ENCODE data around the gene MMP15. TPM values are rescaled to one million over a fixed set of nuclear protein-coding genes. Genes with fewer than 3 reads are reported as not detected.
"Not testable (repeated sequence)": the region's sequence is repeated elsewhere in the genome, so short reads cannot be mapped to it uniquely, and the experiment has no call there.

The MMP15 gene
- total and polyA plus RNA-seq, 11 donors: 22.1 to 84.7 (median 60.8) TPM

DNA sequence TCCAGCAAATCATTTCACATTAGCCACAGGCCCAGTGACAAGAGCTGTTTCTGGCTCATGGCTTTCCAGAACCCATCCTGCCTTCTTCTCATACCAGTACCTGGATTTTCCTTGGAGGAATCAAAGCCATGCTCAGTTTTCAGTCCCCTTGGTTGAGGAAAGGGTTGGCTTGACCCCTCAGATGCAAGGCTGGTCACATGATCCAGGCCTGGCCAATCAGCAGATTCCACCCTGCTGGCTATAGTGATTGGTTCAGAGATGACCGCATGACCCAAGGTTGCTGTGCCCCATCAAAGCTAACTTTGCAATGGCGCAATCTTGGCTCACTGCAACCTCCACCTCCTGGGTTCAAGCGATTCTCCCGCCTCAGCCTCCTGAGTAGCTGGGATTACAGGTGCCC is 45.0 kb downstream of the MMP15 start:
- no peak overlapping the region for H3K27ac ChIP-seq
- TF ChIP-seq, protein P1, sequence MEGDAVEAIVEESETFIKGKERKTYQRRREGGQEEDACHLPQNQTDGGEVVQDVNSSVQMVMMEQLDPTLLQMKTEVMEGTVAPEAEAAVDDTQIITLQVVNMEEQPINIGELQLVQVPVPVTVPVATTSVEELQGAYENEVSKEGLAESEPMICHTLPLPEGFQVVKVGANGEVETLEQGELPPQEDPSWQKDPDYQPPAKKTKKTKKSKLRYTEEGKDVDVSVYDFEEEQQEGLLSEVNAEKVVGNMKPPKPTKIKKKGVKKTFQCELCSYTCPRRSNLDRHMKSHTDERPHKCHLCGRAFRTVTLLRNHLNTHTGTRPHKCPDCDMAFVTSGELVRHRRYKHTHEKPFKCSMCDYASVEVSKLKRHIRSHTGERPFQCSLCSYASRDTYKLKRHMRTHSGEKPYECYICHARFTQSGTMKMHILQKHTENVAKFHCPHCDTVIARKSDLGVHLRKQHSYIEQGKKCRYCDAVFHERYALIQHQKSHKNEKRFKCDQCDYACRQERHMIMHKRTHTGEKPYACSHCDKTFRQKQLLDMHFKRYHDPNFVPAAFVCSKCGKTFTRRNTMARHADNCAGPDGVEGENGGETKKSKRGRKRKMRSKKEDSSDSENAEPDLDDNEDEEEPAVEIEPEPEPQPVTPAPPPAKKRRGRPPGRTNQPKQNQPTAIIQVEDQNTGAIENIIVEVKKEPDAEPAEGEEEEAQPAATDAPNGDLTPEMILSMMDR (IDR thresholded peaks at IDR 0.05): no peak
- no peak for TF ChIP-seq POLR2A (IDR thresholded peaks at IDR 0.05)
- WGBS, 4 donors: 97 to 100% (median 100%) methylated on average over 4 of the region's 4 CpGs
- peaks cover 0 to 4% (median 0%) of the 10 kb centered on the region in 12 donors for H3K9me3 ChIP-seq
- ATAC-seq (no peak), DNase-seq (no peak)
- intact Hi-C loops (cut with DNase I): no loop called here
- no peaks in the 10 kb centered on the region for H3K27me3 ChIP-seq
- H3K4me3 ChIP-seq: no peak overlapping the region
- H3K4me1 ChIP-seq: peaks cover 0 to 14% (median 0%) of the 10 kb centered on the region in 12 donors
- H3K36me3 ChIP-seq: no peaks in the 10 kb centered on the region

DNA sequence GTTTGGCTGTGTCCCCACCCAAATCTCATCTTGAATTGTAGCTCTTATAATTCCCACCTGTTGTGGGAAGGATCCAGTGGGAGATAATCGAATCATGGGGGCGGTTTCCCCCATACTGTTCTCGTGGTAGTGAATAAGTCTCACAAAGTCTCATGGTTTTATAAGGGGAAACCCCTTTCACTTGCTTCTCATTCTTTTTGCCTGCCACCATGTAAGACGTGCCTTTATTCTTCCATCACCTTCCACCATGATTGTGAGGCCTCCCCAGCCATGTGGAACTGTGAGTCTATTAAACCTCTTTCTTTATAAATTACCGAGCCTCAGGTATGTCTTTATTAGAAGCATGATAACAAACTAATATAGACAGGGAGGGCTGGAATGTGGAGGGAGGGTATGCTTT is 46.6 kb downstream of the MMP15 start:
- H3K4me1 ChIP-seq; intact Hi-C loops (cut with DNase I); H3K4me3 ChIP-seq; H3K27me3 ChIP-seq; H3K27ac ChIP-seq; DNase-seq; ATAC-seq; H3K36me3 ChIP-seq: not testable (repeated sequence)
- WGBS, 4 donors: 91 to 95% (median 93%) methylated on average over 5 of the region's 5 CpGs
- peaks cover 0 to 14% (median 0%) of the 10 kb centered on the region in 12 donors for H3K9me3 ChIP-seq

DNA sequence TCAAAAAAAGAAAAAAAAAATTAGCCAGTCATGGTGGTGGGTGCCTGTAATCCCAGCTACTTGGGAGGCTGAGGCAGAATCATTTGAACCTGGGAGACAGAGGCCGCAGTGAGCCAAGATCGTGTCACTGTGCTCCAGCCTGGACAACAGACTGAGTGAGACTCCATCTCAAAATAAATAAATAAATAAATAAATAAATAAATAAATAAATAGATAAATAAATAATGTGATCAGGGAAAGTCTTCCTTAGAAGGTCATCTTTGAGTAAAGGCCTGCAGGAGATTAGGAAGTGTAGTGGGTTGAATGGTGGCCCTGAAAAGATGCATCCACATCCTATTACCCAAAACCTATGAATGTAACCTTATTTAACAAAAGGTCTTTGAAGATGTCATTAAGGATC is 47.5 kb downstream of the MMP15 start:
- not testable (repeated sequence) for H3K36me3 ChIP-seq

DNA sequence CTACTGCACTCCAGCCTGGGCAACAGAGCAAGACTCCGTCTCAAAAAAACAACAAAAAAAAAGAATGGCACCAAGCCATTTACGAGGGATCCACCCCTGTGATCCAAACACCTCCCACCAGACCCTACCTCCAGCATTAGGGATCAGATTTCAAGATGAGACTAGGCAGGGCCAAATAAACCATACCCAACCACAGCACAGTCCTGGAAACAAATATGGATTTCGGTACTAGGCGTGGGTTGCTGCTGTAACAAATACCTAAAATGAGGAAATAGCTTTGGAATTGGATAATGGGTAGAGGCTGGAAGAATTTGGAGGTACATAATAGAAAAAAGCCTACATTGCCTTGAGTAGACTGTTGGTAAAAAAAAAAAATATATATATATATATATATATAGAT is 49.1 kb downstream of the MMP15 start:
- DNase-seq (no peak), ATAC-seq (no peak)
- intact Hi-C loops (cut with DNase I): no loop called here
- 74 to 96% (median 85%) methylated on average over 4 of the region's 4 CpGs for WGBS, 4 donors
- Histone ChIP-seq H3K9me3 (peaks cover 0 to 14% (median 0%) of the 10 kb centered on the region in 12 donors), H3K27ac (no peak overlapping the region), H3K36me3 (no peaks in the 10 kb centered on the region), H3K4me3 (no peak overlapping the region), H3K4me1 (no peaks in the 10 kb centered on the region), H3K27me3 (no peaks in the 10 kb centered on the region)
- TF ChIP-seq POLR2A (IDR thresholded peaks at IDR 0.05): no peak
- TF ChIP-seq, protein P1 (IDR thresholded peaks at IDR 0.05): no peak

More for the DNA sequence above, 47.5 kb downstream of the MMP15 start:
- WGBS, 4 donors: 89 to 97% (median 96%) methylated on average over 2 of the region's 2 CpGs
- DNase-seq; H3K27ac ChIP-seq; intact Hi-C loops (cut with DNase I); H3K4me3 ChIP-seq; H3K4me1 ChIP-seq; H3K27me3 ChIP-seq; ATAC-seq: not testable (repeated sequence)
- H3K9me3 ChIP-seq: peaks cover 0 to 14% (median 0%) of the 10 kb centered on the region in 12 donors

DNA sequence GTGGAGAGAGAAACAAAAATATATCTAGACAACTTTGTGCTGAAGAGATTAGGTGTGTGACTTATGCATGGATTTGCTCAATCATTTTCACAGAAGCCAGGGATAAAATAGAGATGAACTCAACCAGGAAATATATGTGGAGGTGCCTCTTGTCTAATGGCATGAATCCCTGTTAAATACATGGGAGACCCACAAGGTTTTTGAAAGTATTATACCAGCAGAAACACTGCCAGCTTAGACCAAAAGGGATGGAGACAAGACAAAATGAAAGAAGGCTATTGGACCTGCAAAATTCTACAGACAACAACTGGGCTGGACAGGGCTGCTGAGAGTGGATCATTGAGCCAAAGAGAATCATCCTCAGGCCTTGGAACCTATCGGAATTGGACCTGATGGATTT is 51.0 kb downstream of the MMP15 start:
- 94 to 100% (median 99%) methylated on average over 1 of the region's 1 CpG for WGBS, 4 donors
- ATAC-seq: no peak

More for the DNA sequence above, 51.0 kb downstream of the MMP15 start:
- intact Hi-C loops (cut with DNase I): no loop called here
- no peak for TF ChIP-seq POLR2A (IDR thresholded peaks at IDR 0.05)
- TF ChIP-seq, protein P1 (IDR thresholded peaks at IDR 0.05): no peak
- no peak for DNase-seq
- no peak overlapping the region for H3K4me3 ChIP-seq
- H3K9me3 ChIP-seq: peaks cover 0 to 14% (median 0%) of the 10 kb centered on the region in 12 donors
- H3K27me3 ChIP-seq: no peaks in the 10 kb centered on the region
- peaks cover 0 to 14% (median 5%) of the 10 kb centered on the region in 12 donors for H3K4me1 ChIP-seq
- H3K36me3 ChIP-seq: no peaks in the 10 kb centered on the region
- H3K27ac ChIP-seq: no peak overlapping the region

Measured in heart left ventricle (tissue), 16 donors.